Prostate gland (tissue), 2 donors: ENCODE data around the gene CCDC69. TPM values are rescaled to one million over a fixed set of nuclear protein-coding genes. Genes with fewer than 3 reads are reported as not detected.

ENCODE experiments used
- DNase-seq: peaks from one replicate; pipeline ENCODE4 v3.0.0-alpha.2; 2019; ENCODE audit warnings: low spot score
- H3K27ac ChIP-seq, 2 donors: fragments of 200-600 bp; sonication (generic); 2 replicates each; pipeline ENCODE4 v1.5.1; 2017 to 2019
- H3K27me3 ChIP-seq: fragments of 200-600 bp; sonication (generic); replicated peaks from 2 replicates; pipeline ENCODE4 v1.5.1; 2019; ENCODE audit not compliant: insufficient read depth
- H3K36me3 ChIP-seq, 2 donors: fragments of 200-600 bp; sonication (generic); 1 replicate in 1 of 2; 2 replicates in 1 of 2; pipeline versions ENCODE4 v1.5.1 to v1.8.1; 2017 to 2019
- H3K4me1 ChIP-seq: fragments of 200-600 bp; sonication (generic); replicated peaks from 2 replicates; pipeline ENCODE4 v1.5.1; 2019
- H3K4me3 ChIP-seq, 2 donors: fragments of 200-600 bp; sonication (generic); 2 replicates each; pipeline ENCODE4 v1.5.1; 2017 to 2019
- H3K9me3 ChIP-seq: fragments of 200-600 bp; sonication (generic); 2 replicates; pipeline ENCODE4 v1.5.1; 2017
- CTCF ChIP-seq, 4 experiments: fragments of 200-600 bp in 2 of 4; fragments of 450-650 bp in 2 of 4; sonication (generic) in 2 of 4; IDR thresholded peaks; 1 replicate in 3 of 4; 2 replicates in 1 of 4; pipeline ENCODE4 v1.5.1; 2016 to 2019; ENCODE audit warnings: antibody characterized with exemption in 4 of 4, mild to moderate bottlenecking in 2 of 4, moderate library complexity in 2 of 4
- POLR2A ChIP-seq: fragments of 450-650 bp; IDR thresholded peaks from one replicate; pipeline ENCODE4 v1.6.1; 2016; ENCODE audit warnings: antibody characterized with exemption, mild to moderate bottlenecking
- POLR2AphosphoS5 ChIP-seq: sonication (generic); formaldehyde crosslinking; IDR thresholded peaks from one replicate; pipeline ENCODE4 v1.6.1; 2017; ENCODE audit warnings: antibody characterized with exemption
- WGBS: methylation state at CpG from one replicate; pipeline ENCODE4 v1.1.5; 2018; 5-methylcytosine and 5-hydroxymethylcytosine counted together
- intact Hi-C: fragments of 100-400 bp; cut with DNase I; formaldehyde crosslinking; loops from one replicate; pipeline ENCODE4 v1.14.2; 2022
- total RNA-seq, 2 donors: library from RNA; depleted of rRNA; stranded (reverse); fragments of >200 nt; gene quantifications; one replicate each; pipeline ENCODE4 v1.1.0, GENCODE V29; 2016

CCDC69 gene
- total RNA-seq, 2 donors from 2014 or later = 28.2 to 53.8 TPM

GRCh38 chr5:151183456-151184245 lies 40.2 kb downstream of the CCDC69 start:
- no peaks in the 10 kb centered on the region for H3K27me3 ChIP-seq
- no peak for TF ChIP-seq POLR2AphosphoS5
- no peak for TF ChIP-seq CTCF (IDR thresholded peaks at IDR 0.05)
- TF ChIP-seq POLR2A = no peak
- H3K4me3 ChIP-seq = no peak overlapping the region
- intact Hi-C loops = loop anchor here (10.0 kb wide), 1 partner anchor 111 kb away; no protein-coding TSS in a partner anchor
- H3K9me3 ChIP-seq = no peaks in the 10 kb centered on the region
- no peak overlapping the region for H3K27ac ChIP-seq
- H3K4me1 ChIP-seq = no peaks in the 10 kb centered on the region
- 83% methylated on average over 7 of the region's 7 CpGs for WGBS
- no peak for DNase-seq
- H3K36me3 ChIP-seq = no peaks in the 10 kb centered on the region

- H3K27me3 ChIP-seq = no peaks in the 10 kb centered on the region
- no peak overlapping the region for H3K4me3 ChIP-seq
- intact Hi-C loops = loop anchor here (10.0 kb wide), 1 partner anchor 112 kb away; no protein-coding TSS in a partner anchor
- WGBS = 76% methylated on average over 8 of the region's 8 CpGs
- H3K4me1 ChIP-seq = no peaks in the 10 kb centered on the region
- no peaks in the 10 kb centered on the region for H3K36me3 ChIP-seq
- DNase-seq = no peak
- H3K27ac ChIP-seq = no peak overlapping the region
- TF ChIP-seq CTCF (IDR thresholded peaks at IDR 0.05) (no peak), POLR2AphosphoS5 (no peak), POLR2A (no peak)
- H3K9me3 ChIP-seq = no peaks in the 10 kb centered on the region
Measured at GRCh38 chr5:151182976-151183375, 40.9 kb downstream of the CCDC69 start.

GRCh38 chr5:151182524-151182900 lies 41.4 kb downstream of the CCDC69 start:
- DNase-seq = no peak

GRCh38 chr5:151181818-151182523 lies 41.9 kb downstream of the CCDC69 start:
- Histone ChIP-seq H3K27ac (no peak overlapping the region), H3K27me3 (no peaks in the 10 kb centered on the region), H3K36me3 (no peaks in the 10 kb centered on the region), H3K4me1 (no peaks in the 10 kb centered on the region), H3K9me3 (no peaks in the 10 kb centered on the region), H3K4me3 (no peak overlapping the region)
- no peak for DNase-seq
- intact Hi-C loops = loop anchor here (10.0 kb wide), 1 partner anchor 113 kb away; no protein-coding TSS in a partner anchor
- no peak for TF ChIP-seq POLR2A
- TF ChIP-seq POLR2AphosphoS5 = no peak
- no peak for TF ChIP-seq CTCF (IDR thresholded peaks at IDR 0.05)
- WGBS = 80% methylated on average over 4 of the region's 4 CpGs

More at GRCh38 chr5:151182524-151182900, 41.4 kb downstream of the CCDC69 start:
- Histone ChIP-seq H3K27me3 (no peaks in the 10 kb centered on the region), H3K36me3 (no peaks in the 10 kb centered on the region), H3K4me3 (no peak overlapping the region), H3K27ac (no peak overlapping the region), H3K9me3 (no peaks in the 10 kb centered on the region), H3K4me1 (no peaks in the 10 kb centered on the region)
- no peak for TF ChIP-seq CTCF (IDR thresholded peaks at IDR 0.05)
- TF ChIP-seq POLR2AphosphoS5 = no peak
- TF ChIP-seq POLR2A = no peak
- intact Hi-C loops = loop anchor here (10.0 kb wide), 1 partner anchor 112 kb away; no protein-coding TSS in a partner anchor
- 93% methylated on average over 4 of the region's 4 CpGs for WGBS
